Effector CD4-positive, alpha-beta T cell (primary cell): ENCODE measurements around the gene BLOC1S1.

Experiments used
- DNase-seq: peaks from one replicate; pipeline ENCODE4 v3.0.0-alpha.2; 2020

The BLOC1S1 gene

GRCh38 chr12:55728186-55728938 lies 12.5 kb downstream of the BLOC1S1 start:
- no peak for DNase-seq

GRCh38 chr12:55728939-55729818 lies 13.3 kb downstream of the BLOC1S1 start, which contains the start of gene CD63:
Gene CD63 (minus strand): TSS chr12:55729009. CDS start chr12:55728341, 668 bp downstream.
- DNase-seq, result peak; percentile 47

- no peak for DNase-seq
These were observed 14.3 kb downstream of the BLOC1S1 start for GRCh38 chr12:55729819-55730818.

GRCh38 chr12:55732288-55732687 lies 16.4 kb downstream of the BLOC1S1 start:
- no peak for DNase-seq

GRCh38 chr12:55733021-55733555 lies 17.2 kb downstream of the BLOC1S1 start:
- no peak for DNase-seq

GRCh38 chr12:55733858-55734257 lies 18.0 kb downstream of the BLOC1S1 start:
- no peak for DNase-seq

GRCh38 chr12:55734595-55734994 lies 18.7 kb downstream of the BLOC1S1 start:
- no peak for DNase-seq

GRCh38 chr12:55736076-55736475 lies 20.2 kb downstream of the BLOC1S1 start:
- no peak for DNase-seq

- DNase-seq, result no peak
These were observed 21.1 kb downstream of the BLOC1S1 start for GRCh38 chr12:55736780-55737580.

- no peak for DNase-seq
These were observed 21.8 kb downstream of the BLOC1S1 start for GRCh38 chr12:55737581-55738122.

GRCh38 chr12:55738123-55739024 lies 22.5 kb downstream of the BLOC1S1 start:
- DNase-seq, result peak; percentile 82

GRCh38 chr12:55739025-55739378 lies 23.2 kb downstream of the BLOC1S1 start:
- no peak for DNase-seq

GRCh38 chr12:55741931-55742680 lies 26.3 kb downstream of the BLOC1S1 start:
- DNase-seq, result no peak

- peak; percentile 74 for DNase-seq
These were observed 27.0 kb downstream of the BLOC1S1 start, which contains the start of gene GDF11 for GRCh38 chr12:55742719-55743405. Gene GDF11 (plus strand): TSS chr12:55743122. CDS start chr12:55743317, 195 bp downstream.

- peak; percentile 37 for DNase-seq
These were observed 27.8 kb downstream of the BLOC1S1 start for GRCh38 chr12:55743406-55744339.

- no peak for DNase-seq
These were observed 28.6 kb downstream of the BLOC1S1 start for GRCh38 chr12:55744340-55745030.
